Activated CD4-positive, alpha-beta T cell treated with anti-CD3 and anti-CD28 coated beads for 48 hours (primary cell): Measurements from ENCODE around the gene JPT1.

Source experiments
- DNase-seq: peaks from one replicate; pipeline ENCODE4 v3.0.0-alpha.2; 2020

JPT1 gene

GRCh38 chr17:75103601-75104554, 50.4 kb downstream of the JPT1 start:
- no peak for DNase-seq

- DNase-seq: no peak
Measured at GRCh38 chr17:75102385-75102821, 51.9 kb downstream of the JPT1 start.

- no peak for DNase-seq
Measured at GRCh38 chr17:75099881-75100595, 54.3 kb downstream of the JPT1 start.

- DNase-seq: no peak
Measured at GRCh38 chr17:75098861-75099260, 55.5 kb downstream of the JPT1 start.

- no peak for DNase-seq
Measured at GRCh38 chr17:75097865-75098264, 56.4 kb downstream of the JPT1 start.

- DNase-seq: no peak
Measured at GRCh38 chr17:75096082-75096625, 58.2 kb downstream of the JPT1 start.

GRCh38 chr17:75094871-75095399, 59.4 kb downstream of the JPT1 start:
- DNase-seq: no peak

- DNase-seq: no peak
Measured at GRCh38 chr17:75093548-75094158, 60.7 kb downstream of the JPT1 start.

- no peak for DNase-seq
Measured at GRCh38 chr17:75091855-75092327, 62.4 kb downstream of the JPT1 start.

- no peak for DNase-seq
Measured at GRCh38 chr17:75090871-75091854, 63.1 kb downstream of the JPT1 start.

- peak; percentile 20 for DNase-seq
Measured at GRCh38 chr17:75088465-75089417, 65.6 kb downstream of the JPT1 start.

- peak; percentile 51 for DNase-seq
Measured at GRCh38 chr17:75087558-75088453, 66.5 kb downstream of the JPT1 start, which contains the start of gene SLC16A5. Gene SLC16A5 (plus strand): TSS chr17:75087954. CDS start chr17:75093637, 5,683 bp downstream.

- DNase-seq: no peak
Measured at GRCh38 chr17:75087182-75087557, 67.1 kb downstream of the JPT1 start.

GRCh38 chr17:75086496-75087181, 67.7 kb downstream of the JPT1 start:
- DNase-seq: no peak
